Naive B cell (primary cell): ENCODE results near the gene ZDHHC12. TPM values are rescaled to one million over a fixed set of nuclear protein-coding genes. Genes with fewer than 3 reads are reported as not detected.

ENCODE experiments used
- ATAC-seq, 2 donors: fragments of 150-1000 bp; cut with Tn5 transposase; 2 replicates each; pipeline ENCODE4 v1.10.0; 2021; ENCODE audit warnings: low read depth in 2 of 2, mild to moderate bottlenecking in 2 of 2, moderate library complexity in 2 of 2
- DNase-seq: peaks from one replicate; pipeline ENCODE4 v3.0.0; 2022
- H3K27ac Mint-ChIP-seq, 6 donors: one replicate each; pipeline ENCODE4 v1.8.0; 2020 to 2022; ENCODE audit warnings: mild to moderate bottlenecking in 6 of 6, mixed read lengths in 6 of 6, moderate library complexity in 5 of 6, inconsistent platforms in 2 of 6
- H3K27me3 Mint-ChIP-seq, 3 donors: one replicate each; pipeline ENCODE4 v1.8.0; 2021 to 2022; ENCODE audit warnings: mixed read lengths in 3 of 3, mild to moderate bottlenecking in 1 of 3
- H3K36me3 Mint-ChIP-seq, 2 donors: one replicate each; pipeline ENCODE4 v1.8.0; 2020 to 2022; ENCODE audit warnings: mixed read lengths in 2 of 2, inconsistent platforms in 1 of 2, mild to moderate bottlenecking in 1 of 2
- H3K4me1 Mint-ChIP-seq, 3 donors: one replicate each; pipeline ENCODE4 v1.8.0; 2020 to 2022; ENCODE audit warnings: mixed read lengths in 3 of 3, inconsistent platforms in 1 of 3, mild to moderate bottlenecking in 1 of 3, moderate library complexity in 1 of 3
- H3K4me3 Mint-ChIP-seq, 8 donors: one replicate each; pipeline ENCODE4 v1.8.0; 2020 to 2022; ENCODE audit warnings: mild to moderate bottlenecking in 8 of 8, mixed read lengths in 8 of 8, moderate library complexity in 8 of 8, inconsistent platforms in 2 of 8
- H3K9me3 Mint-ChIP-seq, 7 donors: one replicate each; pipeline ENCODE4 v1.8.0; 2020 to 2022; ENCODE audit warnings: mixed read lengths in 7 of 7, mild to moderate bottlenecking in 5 of 7, inconsistent platforms in 2 of 7, moderate library complexity in 1 of 7
- polyA plus RNA-seq, 6 donors: library from polyadenylated mRNA; unstranded; fragments of 300-500 nt; fragmentation: Illumina TruSeq; gene quantifications; one replicate each; pipeline ENCODE4 v1.2.3, GENCODE V29; 2021; ENCODE audit warnings: low read depth in 6 of 6

ZDHHC12 gene
- polyA plus RNA-seq, 6 donors from 2014 or later, result 17.9 to 47.6 (median 43.2) TPM

DNA sequence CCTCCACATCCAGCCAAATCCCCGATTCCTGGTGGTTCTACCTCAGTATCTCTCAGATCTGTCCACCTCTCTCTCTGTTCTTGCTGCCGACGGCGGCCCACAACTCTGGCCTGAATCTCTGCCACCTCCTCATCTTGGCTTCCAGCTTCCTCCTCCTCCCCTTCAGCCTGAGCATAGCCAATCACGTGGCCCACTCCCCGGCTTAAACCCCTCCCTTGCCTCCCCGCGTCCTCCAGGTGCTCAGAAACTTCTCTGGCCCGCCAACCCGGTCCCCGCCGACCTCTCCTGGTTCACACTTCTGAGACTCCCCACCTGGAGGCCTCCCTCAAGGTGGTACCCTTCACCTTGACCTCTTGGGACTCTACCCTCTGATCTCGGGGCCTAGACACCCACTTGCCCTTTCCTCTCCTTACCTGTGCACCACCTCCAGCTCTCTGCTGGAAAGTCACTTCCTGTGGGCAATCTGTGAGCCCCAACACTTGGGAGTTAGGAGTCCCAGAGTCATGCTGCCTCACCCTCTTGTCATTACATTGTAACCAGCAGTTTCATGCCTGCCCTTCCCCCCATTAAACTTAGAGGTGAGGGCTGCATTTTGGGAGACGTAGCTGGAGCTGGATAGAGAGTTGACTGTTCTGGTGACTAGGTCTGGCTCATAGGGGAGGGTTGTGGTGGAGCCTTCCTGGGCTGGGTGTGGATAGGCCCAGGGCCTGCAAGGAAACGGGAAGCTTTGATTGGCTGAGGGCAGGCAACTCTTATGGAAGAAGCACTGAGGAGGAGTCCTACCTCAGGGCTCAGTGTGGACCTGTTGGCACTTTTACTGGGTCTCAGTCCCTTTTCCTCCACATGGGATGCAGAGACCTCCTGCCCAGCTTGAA is 39.4 kb downstream of the ZDHHC12 start:
- H3K27ac Mint-ChIP-seq, result peak overlapping the region; percentile 96 to 100 (median 99)
- peak overlapping the region; percentile 93 to 100 (median 99) for H3K4me3 Mint-ChIP-seq
- ATAC-seq (peak; percentile 48 to 53), DNase-seq (peak; percentile 81)
- H3K4me1 Mint-ChIP-seq, result peaks cover 38 to 78% (median 42%) of the 10 kb centered on the region in 3 donors
- no peaks in the 10 kb centered on the region for H3K27me3 Mint-ChIP-seq
- no peaks in the 10 kb centered on the region for H3K9me3 Mint-ChIP-seq
- peaks cover 4 to 5% of the 10 kb centered on the region in 2 donors for H3K36me3 Mint-ChIP-seq

DNA sequence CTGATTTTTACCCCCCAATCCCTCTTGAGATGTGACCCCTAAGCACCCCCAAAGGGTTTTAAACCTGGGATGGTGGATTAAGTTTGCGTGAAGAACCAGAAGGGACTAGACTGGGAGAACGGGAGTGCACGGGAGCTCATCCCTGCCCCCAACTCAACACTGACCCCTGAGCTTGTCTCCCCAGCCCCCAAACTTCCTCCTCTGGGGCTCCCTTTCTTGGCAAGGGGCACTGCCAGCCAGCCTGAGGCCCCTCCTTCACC is 39.9 kb downstream of the ZDHHC12 start:
- Mint-ChIP-seq H3K4me3 (peak overlapping the region; percentile 93 to 100 (median 99)), H3K36me3 (peaks cover 4 to 5% of the 10 kb centered on the region in 2 donors), H3K9me3 (no peaks in the 10 kb centered on the region), H3K4me1 (peaks cover 38 to 78% (median 42%) of the 10 kb centered on the region in 3 donors), H3K27ac (peak overlapping the region; percentile 96 to 100 (median 99)), H3K27me3 (no peaks in the 10 kb centered on the region)
- DNase-seq, result no peak
- ATAC-seq, result peak in 1 of 2 donors; percentile 0

DNA sequence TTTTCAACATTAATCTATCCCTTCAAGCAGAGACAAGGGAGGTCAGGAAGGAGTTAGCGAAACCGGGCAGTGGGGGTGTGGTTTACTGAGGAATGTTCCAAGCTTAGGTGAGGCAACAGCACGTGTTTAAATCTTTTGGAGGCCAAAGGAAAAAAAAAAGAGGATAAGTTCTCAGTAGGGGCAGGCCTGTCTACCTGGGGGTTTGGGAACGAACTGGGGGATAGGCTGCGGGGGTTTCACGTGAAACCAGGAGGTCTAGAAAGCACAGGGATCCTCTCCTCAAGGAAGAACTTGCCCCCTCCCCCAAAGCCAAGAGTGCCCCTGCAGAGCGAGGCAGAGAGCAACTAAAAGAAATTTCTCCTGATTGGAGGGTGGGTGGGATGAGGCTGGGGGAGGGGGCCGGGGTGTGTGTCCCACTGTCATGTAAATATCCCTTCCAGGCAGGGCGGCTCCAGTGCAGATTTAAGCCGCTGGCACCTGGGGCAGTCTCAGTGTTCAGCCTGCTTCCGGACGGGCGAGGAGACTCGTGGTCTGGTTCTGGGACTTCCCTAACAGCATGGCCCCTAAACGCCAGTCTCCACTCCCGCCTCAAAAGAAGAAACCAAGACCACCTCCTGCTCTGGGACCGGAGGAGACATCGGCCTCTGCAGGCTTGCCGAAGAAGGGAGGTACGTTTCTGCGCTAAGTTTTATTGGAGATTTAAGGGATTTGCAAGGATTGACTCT is 40.4 kb downstream of the ZDHHC12 start:
- peak; percentile 72 for DNase-seq
- no peaks in the 10 kb centered on the region for H3K9me3 Mint-ChIP-seq
- H3K36me3 Mint-ChIP-seq, result peaks cover 4 to 5% of the 10 kb centered on the region in 2 donors
- peak; percentile 70 to 76 for ATAC-seq
- H3K27ac Mint-ChIP-seq, result peak overlapping the region; percentile 98 to 100 (median 99)
- H3K4me3 Mint-ChIP-seq, result peak overlapping the region; percentile 93 to 100 (median 99)
- no peaks in the 10 kb centered on the region for H3K27me3 Mint-ChIP-seq
- peaks cover 38 to 77% (median 41%) of the 10 kb centered on the region in 3 donors for H3K4me1 Mint-ChIP-seq

DNA sequence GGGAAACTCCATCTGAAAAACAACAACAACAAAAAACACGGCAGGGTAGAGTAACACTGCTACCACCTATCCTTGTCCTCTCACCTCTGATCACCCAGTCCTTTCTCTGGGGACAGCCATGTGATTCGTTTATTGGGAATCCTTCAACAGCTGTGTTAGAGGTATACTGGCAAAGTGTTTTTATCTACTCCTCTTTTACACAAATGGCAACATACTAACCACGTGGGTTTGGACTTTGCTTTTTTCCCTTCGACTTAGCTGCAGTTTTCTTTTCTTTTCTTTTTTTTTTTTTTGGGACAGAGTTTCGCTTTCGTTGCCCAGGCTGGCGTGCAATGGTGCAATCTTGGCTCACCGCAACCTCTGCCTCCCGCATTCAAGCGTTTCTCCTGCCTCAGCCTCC is 46.1 kb downstream of the ZDHHC12 start:
- peak overlapping the region in 1 of 6 donors; percentile 87 for H3K27ac Mint-ChIP-seq

DNA sequence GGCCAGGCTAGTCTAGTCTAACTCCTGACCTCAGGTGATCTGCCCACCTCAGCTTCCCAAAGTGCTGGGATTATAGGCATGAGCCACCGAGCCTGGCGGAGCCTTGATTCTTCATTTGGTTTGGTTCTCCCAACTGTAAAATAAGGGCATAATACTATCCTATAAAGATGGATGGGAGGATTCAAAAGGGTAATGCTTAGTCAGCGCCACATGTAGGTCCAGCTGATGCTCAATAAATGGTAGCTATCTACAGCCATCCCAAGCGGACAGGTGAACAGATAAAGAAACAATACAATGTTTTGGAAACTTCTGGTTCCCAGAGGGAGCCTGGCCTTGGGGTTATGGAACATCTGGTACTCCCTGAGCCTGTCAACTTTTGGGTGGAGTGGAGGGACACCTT is 48.5 kb downstream of the ZDHHC12 start:
- peaks cover 0 to 13% (median 3%) of the 10 kb centered on the region in 3 donors for H3K4me1 Mint-ChIP-seq
- ATAC-seq (no peak), DNase-seq (no peak)
- H3K27me3 Mint-ChIP-seq, result no peaks in the 10 kb centered on the region
- H3K36me3 Mint-ChIP-seq, result no peaks in the 10 kb centered on the region
- H3K27ac Mint-ChIP-seq, result peak overlapping the region in 1 of 6 donors; percentile 65
- no peak overlapping the region for H3K4me3 Mint-ChIP-seq
- no peaks in the 10 kb centered on the region for H3K9me3 Mint-ChIP-seq

More for the DNA sequence above, 46.1 kb downstream of the ZDHHC12 start:
- Mint-ChIP-seq H3K36me3 (peaks cover 0 to 4% of the 10 kb centered on the region in 2 donors), H3K9me3 (no peaks in the 10 kb centered on the region), H3K4me3 (no peak overlapping the region), H3K4me1 (peaks cover 0 to 25% (median 5%) of the 10 kb centered on the region in 3 donors), H3K27me3 (no peaks in the 10 kb centered on the region)
- DNase-seq (no peak), ATAC-seq (no peak)

Other genes starting within 250 kb of the ZDHHC12 start
- 10 to 100 TPM; 18.8 to 34.3 (median 28.5) TPM for gene GLE1, start 219.4 kb downstream of the ZDHHC12 start, polyA plus RNA-seq
- 10 to 100 TPM in 5 of 6 donors, 1 to 10 TPM in 1; 2.3 to 72.4 (median 31.4) TPM for gene SPTAN1, start 171.5 kb downstream of the ZDHHC12 start, polyA plus RNA-seq
- 10 to 100 TPM; 36.8 to 76.4 (median 49.7) TPM for gene DYNC2I2, start 67.3 kb downstream of the ZDHHC12 start, polyA plus RNA-seq
- gene SET, start 34.9 kb downstream of the ZDHHC12 start, polyA plus RNA-seq, result 100 to 1,000 TPM; 186 to 306 (median 222) TPM
- gene PKN3, start 21.6 kb downstream of the ZDHHC12 start, polyA plus RNA-seq, result under 1 TPM in 5 of 6 donors, not detected in 1; 0.12 to 0.92 (median 0.50) TPM
- gene ZER1, start 47.8 kb upstream of the ZDHHC12 start, polyA plus RNA-seq, result 10 to 100 TPM; 30.9 to 43.1 (median 33.0) TPM
- 10 to 100 TPM; 23.8 to 39.7 (median 25.6) TPM for gene TBC1D13, start 63.1 kb upstream of the ZDHHC12 start, polyA plus RNA-seq
- gene ENDOG, start 94.4 kb upstream of the ZDHHC12 start, polyA plus RNA-seq, result 10 to 100 TPM in 4 of 6 donors, 1 to 10 TPM in 2; 5.0 to 17.8 (median 14.7) TPM
- gene SPOUT1, start 105.7 kb upstream of the ZDHHC12 start, polyA plus RNA-seq, result 10 to 100 TPM; 38.6 to 60.4 (median 52.5) TPM
- gene KYAT1, start 157.8 kb upstream of the ZDHHC12 start, polyA plus RNA-seq, result 1 to 10 TPM; 7.0 to 9.7 (median 8.5) TPM
- 10 to 100 TPM in 5 of 6 donors, 1 to 10 TPM in 1; 8.7 to 25.5 (median 14.6) TPM for gene LRRC8A, start 158.0 kb upstream of the ZDHHC12 start, polyA plus RNA-seq
- gene PHYHD1, start 196.9 kb upstream of the ZDHHC12 start, polyA plus RNA-seq, result under 1 TPM in 2 of 6 donors, not detected in 4; 0.34 to 0.39 TPM
- 10 to 100 TPM in 4 of 6 donors, 1 to 10 TPM in 2; 9.3 to 14.2 (median 10.4) TPM for gene DOLK, start 223.5 kb upstream of the ZDHHC12 start, polyA plus RNA-seq
- gene NUP188, start 223.6 kb upstream of the ZDHHC12 start, polyA plus RNA-seq, result 10 to 100 TPM; 20.2 to 30.2 (median 24.7) TPM